Breast epithelium (tissue), 3 donors: Measurements from ENCODE around the gene CTRB1.

Experiments used
- CTCF ChIP-seq, 3 donors: fragments of 450-650 bp; IDR thresholded peaks; one replicate each; pipeline ENCODE4 v1.5.1; 2016 to 2017; ENCODE audit warnings: antibody characterized with exemption in 3 of 3, mild to moderate bottlenecking in 3 of 3, moderate library complexity in 3 of 3
- POLR2AphosphoS5 ChIP-seq, 3 donors: sonication (generic); formaldehyde crosslinking; IDR thresholded peaks; one replicate each; pipeline ENCODE4 v1.6.1; 2017; ENCODE audit warnings: antibody characterized with exemption in 3 of 3

- TF ChIP-seq CTCF (IDR thresholded peaks at IDR 0.05) (no peak), POLR2AphosphoS5 (IDR thresholded peaks at IDR 0.05) (no peak)
Observed at GRCh38 chr16:75203667-75204409, 14.9 kb upstream of the CTRB1 start.
